Activated T-cell treated with anti-CD3 and anti-CD28 coated beads, Interleukin-2, amount 50 U/mL, for 48 hours (primary cell): Measurements from ENCODE around the gene TBCK.

ENCODE experiments used
- DNase-seq, 2 experiments: peaks; one replicate each; pipeline ENCODE4 v3.0.0-alpha.2; 2020

The TBCK gene

DNA sequence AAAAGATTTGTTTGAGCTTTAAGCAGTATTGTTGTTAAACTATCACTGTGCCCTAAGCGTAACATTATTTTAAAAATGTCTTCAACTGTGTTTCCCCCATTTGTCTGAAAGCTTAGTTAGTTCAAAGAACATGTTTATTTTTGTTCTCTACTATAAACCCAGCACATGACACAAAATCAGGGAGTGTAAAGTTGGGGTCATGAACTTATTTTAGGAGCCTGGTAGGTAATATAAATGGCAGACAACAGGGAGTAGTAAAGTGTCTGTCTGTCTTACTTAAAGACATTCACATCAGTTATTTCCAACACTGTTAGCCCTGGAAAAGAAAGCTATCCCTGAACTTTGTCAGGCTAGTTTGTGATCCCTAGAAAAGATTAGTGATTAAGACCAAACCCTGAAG is 4.2 kb upstream of the TBCK start:
- DNase-seq: no peak

DNA sequence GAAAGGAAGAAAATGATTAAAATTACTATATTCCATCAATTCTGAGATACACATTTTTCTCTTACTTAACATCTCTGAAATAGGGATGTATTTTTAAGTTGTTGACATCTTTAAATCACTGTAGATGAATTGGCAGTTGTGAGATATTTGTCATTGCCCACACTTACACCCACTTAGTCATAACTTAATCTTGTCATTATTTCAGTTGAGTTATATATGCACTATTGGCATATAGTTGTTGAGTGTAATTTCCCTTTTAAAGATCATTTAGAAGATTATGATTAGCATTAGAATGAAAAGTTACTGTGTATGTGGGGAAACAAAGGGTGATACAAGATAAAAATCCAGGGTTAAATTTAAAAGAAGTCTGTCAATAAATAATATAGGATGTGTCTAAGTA is 2.5 kb upstream of the TBCK start:
- DNase-seq: no peak

DNA sequence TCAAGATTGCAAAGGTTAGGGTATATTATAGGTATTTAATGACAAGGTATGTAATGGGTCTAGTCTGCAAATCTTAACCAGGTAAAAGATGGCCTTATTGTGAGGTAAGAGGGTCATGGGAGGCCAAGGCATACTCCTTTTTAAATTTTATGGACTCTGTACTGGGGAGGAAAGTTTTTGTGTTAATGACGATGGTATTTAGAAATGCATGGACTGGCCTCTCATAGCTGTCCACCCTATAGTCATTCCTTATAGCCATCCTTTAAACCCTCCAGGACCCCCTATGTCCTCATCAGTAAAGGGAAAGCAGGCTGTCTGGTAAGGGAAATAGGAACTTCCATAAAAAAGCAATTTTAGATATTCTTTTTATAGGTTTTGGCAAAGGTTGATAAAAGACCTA is 1.8 kb upstream of the TBCK start:
- DNase-seq: no peak

DNA sequence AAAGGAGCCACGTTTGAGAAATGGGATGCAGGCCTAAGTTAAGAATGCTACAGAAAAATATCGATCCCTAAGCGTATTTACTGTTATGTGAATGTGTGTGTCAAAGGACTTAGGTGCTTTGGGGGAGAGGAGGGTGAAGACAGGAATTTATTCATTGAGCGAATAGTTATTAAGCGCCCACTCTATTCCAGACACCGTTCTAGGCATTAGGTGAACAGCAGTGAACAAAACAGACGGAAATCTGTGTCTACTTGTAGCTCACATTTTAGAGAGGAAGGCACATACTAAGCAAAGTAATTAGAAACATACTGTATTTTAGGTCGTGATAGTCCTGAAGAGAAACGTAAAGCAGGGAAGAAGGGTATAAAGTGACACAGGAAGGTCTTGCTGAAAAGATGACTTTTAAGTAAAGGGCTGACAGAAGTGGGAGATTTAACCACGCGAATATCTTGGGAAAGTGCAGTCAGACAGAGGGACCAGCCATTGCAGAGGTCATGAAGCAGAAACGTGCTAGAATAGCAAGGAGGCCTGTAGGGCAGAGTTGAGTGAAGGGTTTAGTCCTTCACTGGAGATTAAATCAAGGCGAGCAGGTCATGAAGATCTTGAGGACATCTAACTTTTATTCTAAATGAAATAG is 882 bp upstream of the TBCK start:
- no peak for DNase-seq

DNA sequence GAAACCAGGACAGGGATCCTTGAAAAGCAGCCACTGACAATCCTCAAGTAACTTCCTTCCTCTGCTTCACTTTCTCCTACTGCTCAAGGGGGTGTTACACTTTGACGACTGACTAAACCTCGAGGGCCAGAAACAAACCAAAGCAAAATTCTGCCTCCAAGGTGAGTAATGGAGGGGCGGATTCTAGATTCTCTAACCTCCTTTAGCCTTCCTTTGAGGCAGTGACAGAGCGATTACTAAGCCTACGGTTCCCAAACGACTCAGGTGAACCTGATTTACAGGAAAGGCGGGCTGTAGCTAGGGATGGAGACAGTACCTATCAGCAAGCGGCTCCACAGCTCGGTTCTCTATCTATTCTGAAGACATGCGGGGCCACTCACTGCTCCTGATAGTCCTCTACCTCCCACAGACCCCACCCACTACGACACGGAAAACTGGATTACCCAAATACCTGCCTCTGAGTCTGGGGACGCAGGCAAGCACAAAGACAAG is 487 bp downstream of the TBCK start:
- DNase-seq: peak; percentile 68 to 72

DNA sequence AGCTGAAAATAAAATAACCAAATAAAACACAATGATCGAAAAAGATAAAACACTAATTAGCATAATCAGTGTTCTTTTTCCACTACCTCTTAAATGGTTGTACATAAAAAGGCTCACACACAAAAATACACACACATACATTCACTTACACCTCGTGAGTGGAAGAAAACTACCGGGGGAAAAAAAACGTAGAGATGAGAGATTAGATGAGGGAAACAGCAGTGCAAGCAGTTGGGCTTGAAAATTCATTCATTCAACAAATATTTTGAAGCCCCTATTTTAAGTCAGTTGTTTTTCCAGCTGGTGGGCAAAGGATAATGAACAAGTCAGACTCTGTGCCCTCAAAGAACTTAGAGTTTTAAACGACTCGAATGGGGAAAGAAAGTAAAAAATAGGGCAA is 1.0 kb downstream of the TBCK start:
- DNase-seq: no peak

DNA sequence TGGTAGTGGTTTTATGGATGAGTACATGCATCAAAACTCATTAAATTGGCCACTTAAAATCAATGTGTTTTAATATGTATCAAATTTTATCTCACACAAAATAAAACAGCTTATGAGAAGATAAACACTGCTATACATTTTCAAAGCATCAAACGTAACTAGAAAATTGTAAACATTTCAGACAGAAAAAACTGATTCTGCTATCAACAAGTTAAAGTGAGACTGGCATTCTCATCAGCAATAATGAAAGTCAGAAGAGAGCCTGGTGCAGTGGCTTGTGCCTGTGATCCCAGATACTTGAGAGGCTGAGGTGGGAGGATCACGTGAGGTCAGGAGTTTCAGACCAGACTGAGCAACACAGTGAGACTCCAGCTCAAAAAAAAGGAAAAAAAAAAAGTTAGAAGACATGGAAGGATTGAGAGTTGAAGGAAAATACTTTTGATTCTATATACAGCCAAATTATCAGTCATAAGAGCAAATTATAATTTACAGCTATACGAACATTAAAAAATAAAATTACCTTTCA is 2.9 kb downstream of the TBCK start:
- DNase-seq: no peak

DNA sequence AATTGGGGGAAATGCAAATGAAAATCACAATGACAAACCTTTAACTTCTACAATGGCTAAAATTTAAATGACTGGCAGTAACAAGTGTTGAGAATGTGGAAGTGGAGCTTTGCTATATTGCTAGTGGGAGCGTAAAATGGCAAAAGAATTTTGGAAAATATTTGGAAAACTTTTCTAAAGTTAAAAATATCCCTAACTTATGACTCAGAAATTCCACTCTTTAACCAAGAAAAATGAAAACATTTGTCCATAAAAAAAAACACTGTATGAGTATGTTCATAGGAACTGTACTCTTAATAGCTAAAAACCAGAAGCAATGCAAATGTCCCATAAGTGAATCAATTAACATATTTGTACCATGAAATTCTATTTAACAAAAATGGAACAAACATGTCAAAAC is 3.6 kb downstream of the TBCK start:
- DNase-seq: no peak

DNA sequence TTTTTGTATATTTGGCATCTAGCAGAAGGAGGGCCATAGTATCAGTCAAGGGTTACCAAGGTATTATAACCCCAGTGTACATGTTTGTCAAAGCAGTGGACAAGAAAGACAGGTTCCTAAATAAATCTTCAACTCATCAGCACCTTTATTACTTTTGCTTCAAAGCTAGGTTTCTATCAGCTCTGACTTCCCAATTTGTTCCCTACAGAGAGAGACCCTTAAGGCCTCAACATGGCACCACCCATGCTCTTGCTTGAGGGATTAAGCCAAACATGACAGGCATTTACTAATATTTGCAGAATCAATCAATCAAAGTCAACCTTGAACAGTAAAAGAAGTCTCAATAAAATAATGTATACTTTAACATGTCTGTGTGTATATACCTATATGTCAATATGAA is 9.4 kb downstream of the TBCK start:
- DNase-seq: no peak

DNA sequence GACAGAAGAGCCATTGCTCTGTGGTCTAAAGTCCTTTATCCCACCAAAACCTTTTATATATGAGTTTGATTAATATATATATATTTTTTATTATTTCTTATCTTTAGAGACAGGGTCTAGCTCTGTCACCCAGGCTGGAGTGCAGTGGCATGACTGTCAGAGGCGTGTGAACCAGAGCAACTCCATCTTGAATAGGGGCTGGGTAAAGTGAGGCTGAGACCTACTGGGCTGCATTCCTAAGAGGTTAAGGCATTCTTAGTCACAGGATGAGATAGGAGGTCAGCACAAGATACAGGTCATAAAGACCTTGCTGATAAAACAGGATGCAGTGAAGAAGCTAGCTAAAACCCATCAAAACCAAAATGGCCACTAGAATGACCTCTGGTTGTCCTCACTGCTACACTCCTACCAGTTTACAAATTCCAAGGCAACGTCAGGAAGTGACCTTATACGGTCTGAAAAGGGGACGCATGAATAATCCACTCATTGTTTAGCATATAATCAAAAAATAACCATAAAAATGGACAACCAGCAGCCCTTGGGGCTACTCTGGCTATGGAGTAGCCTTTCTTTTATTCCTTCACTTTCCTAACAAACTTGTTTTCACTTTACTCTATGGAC is 10.5 kb downstream of the TBCK start:
- no peak for DNase-seq

DNA sequence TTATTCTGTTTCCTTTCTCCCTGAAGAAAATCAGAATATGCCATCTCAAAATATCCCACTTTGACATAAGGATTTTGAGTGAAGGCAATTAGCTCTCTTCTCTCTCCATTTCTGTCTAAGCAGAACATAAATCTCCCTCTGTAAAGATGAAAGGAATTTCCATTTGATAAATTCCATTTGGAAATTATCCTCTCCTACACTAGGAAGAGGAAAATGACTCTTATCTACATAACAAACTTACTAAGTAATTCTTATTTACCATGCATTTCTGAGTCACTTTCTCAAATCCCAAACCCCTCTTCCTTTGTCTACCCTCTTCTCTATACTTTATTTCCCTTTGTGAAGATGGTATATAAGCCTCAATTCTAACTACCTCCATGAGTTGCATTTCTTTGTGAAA is 11.4 kb downstream of the TBCK start:
- no peak for DNase-seq

DNA sequence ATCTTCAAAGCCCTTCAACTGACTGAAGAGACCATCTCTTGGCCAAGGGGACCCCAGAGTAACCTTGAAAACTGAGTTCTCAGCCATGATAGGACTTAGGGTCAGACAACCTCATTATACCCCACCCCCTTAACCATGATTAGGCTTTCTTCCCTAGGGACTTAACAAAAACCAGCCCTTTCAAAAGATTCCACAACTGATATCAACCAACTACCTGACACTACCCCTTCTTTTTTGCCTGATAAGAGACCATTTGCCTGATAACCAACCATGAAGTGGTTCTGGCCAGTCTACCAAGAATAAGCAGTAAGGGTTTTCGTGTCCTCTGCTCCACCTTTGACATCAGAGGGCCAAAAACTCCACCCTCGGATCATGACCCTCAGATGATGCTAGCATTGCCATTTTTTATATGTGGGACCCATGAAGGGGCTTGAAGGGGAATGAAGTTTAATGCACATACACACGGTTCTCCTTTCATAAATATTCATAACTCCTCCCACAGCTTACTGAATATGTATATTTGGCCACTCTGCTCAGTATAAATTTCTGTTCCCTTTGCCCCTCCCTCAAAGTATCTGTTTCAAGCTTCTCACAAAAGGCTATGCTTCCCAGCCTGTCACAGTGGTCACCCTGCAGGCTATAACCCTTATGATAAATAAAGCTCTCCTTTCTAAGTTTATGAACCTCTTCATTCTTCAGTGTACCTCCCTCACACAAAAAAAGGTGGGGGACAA is 12.3 kb downstream of the TBCK start:
- no peak for DNase-seq

DNA sequence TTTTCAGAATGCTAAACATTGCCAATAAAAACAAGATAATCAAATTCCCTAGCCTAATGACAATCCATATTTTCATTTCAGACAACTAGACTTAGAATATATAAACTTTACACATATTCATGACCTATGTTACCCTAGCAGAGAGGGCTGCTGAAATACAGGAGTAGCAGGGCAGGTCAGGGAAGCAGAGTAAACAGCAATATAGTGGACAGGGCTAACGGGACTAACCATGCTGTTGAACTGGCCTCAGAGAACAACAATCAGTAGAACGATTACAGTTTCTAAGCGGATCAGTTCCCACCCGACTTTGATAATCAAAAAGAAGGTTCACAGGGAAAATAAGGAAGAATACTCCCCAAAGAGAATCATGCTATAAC is 14.0 kb downstream of the TBCK start:
- DNase-seq: no peak

DNA sequence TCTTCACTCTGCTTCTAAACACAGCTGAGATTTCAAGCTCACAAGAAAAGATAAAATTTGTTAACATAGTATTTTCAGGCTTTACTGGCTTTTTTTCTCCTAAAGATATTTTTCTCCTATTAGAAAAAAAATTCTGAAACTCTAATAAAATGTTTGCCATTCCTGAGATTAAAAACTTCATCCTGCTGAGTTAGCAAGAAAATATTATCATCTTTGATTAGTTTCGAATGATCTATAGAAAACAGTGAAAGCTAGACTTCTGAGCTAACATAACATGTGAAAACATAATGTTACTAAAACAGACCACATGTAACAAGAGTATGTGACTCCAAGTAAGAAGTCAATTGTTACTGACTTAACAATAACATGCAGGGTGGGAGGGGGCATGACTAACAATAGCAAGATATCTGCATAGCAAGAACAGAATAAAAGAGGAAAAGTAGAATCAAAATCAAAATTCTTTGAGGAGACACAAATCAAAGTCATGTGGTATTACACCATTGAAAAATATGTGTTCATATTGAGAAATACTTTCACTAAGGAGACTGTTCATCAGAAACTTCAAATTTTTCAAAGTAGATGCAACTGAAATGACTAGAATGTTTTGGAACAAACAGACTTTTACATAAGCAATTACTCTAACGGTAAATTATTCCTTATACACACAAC is 14.5 kb downstream of the TBCK start:
- no peak for DNase-seq

DNA sequence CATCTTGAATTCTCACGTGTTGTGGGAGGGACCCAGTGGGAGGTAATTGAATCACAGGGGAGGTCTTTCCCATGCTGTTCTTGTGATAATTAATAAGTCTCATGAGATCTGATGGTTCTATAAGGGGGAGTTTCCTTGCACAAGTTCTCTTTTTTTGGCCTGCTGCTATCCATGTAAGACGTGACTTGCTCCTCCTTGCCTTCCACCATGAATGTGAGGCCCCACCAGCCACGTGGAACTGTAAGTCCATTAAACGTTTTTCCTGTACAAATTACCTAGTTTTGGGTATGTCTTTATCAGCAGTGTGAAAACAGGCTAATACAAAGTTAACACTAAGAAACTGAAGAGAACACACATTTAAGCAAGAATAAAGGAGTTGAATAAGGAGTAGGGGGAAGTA is 16.0 kb downstream of the TBCK start:
- no peak for DNase-seq

DNA sequence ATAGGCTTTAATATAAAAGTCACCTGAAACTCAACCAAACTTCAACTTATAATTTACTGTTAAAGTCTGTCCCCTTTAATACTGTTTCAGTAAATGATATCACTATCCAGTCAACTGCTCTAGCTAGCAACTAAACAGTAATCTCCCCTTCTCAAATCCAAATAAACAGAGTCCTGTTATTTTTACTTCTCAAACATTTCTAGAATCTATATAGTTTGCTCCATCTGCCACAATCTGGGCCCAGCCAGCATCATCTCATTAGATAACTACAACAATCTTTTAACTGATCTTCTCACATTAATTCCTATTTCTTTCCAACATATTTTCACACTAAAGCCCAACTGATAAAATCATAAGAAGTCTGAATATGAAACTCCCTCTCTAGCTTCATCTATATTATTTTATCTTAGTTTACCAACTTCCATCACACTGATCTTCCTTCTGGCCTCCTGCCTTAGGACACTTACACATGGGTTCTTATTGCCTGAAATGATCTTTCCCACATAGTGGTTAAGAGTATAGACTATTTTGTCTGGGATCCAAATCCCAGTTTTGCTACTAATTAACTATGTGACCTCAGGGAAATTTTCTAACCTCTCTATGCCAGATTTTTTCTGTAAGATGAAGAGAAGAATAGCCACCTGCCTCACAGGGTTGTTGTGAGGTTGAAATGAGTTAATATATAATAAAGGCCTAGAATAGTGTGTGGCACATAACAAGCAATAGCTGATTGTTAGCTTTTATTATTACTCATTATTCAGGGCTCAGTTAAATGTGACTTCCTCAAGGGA is 18.6 kb downstream of the TBCK start:
- no peak for DNase-seq

DNA sequence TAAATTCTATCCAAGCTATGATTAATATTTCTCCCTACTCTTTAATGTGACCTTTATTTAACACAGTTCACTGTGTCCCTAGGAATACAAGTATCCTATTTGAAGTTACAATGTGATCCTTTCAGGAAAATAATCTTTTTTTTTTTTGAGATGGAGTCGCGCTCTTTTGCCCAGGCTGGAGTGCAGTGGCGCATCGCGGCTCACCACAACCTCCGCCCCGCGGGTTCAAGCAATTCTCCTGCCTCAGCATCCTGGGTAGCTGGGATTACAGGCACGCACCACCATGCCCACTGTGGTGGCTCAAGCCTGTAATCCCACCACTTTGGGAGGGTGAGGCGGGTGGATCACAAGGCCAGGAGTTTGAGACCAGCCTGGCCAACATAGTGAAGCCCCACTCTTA is 21.9 kb downstream of the TBCK start:
- DNase-seq: no peak

DNA sequence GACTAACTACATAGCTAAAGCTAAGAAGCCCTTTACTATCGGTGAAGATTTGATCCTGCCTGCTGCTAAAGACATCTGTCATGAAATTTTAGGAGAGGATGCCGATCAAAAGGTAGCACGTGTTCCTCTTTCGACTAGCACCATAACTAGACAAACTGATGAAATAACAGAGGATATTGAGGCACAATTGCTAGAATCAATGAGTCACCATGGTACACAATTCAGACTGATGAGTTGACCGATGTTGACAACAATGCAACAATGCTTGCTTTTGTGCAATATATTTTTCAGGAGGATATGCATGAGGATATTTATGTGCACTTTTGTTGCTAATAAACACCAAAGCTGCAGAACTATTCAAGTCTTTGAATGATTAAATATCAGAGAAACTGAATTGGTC is 24.3 kb downstream of the TBCK start:
- no peak for DNase-seq

DNA sequence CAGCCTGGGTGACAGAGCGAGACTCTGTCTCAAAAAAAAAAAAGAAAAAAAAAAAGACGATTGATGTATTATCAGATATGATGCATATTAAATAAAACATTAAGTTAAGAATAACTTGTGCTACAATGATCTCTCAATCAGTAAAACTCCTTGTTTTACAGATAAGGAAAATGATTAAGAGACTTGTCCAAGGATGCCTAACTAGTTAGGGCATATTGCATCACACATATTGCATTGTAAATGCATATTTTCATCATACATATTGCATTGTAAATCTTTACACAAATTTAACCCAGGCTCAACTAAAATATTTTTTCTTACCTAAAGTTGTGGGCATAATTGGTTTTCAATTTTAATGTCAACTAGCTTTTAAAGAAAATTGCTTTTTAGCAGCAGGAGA is 26.3 kb downstream of the TBCK start:
- no peak for DNase-seq

DNA sequence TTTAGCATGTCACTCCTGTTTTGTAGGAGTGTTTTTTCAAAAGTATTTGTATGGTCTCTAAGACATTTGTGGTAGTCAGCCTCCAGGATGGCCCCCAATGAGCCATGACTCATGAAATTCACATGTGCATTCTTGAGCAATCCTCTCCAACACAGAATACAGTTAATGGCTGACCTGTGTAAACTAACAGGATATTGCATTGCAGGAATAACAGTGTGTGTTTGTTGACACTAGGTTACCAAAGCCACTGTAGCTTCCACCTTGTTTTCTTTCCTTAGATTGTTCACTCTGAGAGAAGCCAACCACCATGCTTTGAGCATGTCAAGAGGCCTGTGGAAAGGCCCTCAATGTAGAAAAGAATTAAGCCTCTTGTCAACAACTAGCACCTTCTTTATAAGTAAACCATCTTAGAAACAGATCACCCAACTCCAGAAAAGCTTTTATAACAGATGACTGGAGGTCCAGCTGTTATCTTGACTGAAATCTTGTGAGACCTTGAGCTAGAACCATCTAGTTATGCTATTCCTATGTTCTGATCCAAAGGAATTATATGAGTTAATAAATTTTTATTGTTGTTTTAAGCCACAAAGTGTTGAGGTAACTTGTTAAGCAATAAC is 28.5 kb downstream of the TBCK start:
- DNase-seq: no peak

DNA sequence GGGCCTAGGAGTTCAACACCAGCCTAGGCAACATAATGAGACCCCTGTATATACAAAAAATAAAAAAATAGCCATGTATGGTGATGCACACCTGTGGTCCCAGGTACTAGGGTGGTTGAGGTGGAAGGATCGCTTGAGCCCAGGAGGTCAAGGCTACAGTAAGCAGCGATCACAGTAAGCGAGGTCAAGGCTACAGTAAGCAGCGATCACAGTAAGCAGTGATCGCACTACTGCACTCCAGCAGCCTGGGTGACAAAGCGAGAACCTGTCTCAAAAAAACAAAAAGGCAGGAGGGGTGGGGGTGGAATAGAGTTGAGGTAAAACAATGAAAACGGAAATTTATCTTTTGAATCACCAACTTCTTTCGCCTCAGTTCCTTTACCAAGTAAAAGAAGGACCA is 29.4 kb downstream of the TBCK start:
- DNase-seq: no peak

DNA sequence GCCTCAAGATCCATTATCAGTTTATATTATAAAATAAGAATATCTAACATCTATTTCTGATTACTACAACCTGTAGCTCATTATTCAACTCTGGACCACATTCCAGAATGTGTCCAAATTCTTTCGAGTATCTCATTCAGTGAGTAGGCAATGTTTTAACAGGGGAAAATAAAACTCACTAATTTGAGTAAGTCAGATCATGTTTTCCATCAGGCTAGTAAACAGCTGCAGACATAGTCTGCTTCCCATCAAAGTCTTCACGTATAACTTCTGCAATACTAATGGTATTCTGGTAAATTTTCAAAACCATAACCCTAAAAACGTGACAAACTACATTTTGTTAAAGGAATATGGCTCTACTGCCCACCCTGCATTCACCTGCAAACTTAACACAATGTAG is 31.8 kb downstream of the TBCK start:
- no peak for DNase-seq
